ENCODE measurements around the gene ENAH. TPM values are rescaled to one million over a fixed set of nuclear protein-coding genes. Genes with fewer than 3 reads are reported as not detected.

The ENAH gene
- total RNA-seq, 4 donors from 2014 or later = 158 to 295 (median 225) TPM

DNA sequence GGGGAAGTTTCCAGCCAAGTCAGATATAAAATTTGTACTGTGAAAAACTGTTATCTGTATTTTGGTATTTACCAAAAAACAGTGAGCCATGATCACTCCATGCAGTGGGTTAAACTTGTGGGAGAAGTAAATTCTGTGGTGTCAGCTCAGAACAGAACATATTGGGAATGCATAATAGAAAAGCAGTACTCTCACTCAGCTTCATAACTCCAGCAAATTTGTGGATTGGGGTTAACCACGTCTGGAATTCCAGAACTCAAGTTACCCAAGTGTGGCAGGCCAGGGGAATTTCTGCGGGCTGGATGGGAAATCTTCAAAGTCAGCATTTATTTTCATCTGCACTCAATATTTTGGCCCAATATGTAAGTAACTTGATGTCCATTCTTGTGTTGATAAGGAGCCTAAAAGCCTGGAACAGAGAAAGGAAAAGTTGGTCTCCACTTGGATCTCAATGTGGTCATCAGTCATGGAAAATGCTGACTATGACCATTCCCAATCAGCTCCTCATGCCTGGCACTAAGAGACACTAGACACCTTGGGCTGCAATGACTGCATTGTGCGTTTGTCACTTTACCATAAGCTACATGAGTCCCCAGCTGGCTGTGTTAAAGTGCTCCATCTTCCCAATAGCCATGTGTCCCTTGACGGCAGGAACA lies 39.1 kb upstream of the ENAH start:
- H3K27ac ChIP-seq = no peak overlapping the region
- no peaks in the 10 kb centered on the region for H3K9me3 ChIP-seq
- no peak overlapping the region for H3K4me3 ChIP-seq
- H3K27me3 ChIP-seq = no peaks in the 10 kb centered on the region
- ATAC-seq = no peak
- H3K4me1 ChIP-seq = peaks cover 0 to 32% (median 0%) of the 10 kb centered on the region in 3 donors
- TF ChIP-seq, protein P1, sequence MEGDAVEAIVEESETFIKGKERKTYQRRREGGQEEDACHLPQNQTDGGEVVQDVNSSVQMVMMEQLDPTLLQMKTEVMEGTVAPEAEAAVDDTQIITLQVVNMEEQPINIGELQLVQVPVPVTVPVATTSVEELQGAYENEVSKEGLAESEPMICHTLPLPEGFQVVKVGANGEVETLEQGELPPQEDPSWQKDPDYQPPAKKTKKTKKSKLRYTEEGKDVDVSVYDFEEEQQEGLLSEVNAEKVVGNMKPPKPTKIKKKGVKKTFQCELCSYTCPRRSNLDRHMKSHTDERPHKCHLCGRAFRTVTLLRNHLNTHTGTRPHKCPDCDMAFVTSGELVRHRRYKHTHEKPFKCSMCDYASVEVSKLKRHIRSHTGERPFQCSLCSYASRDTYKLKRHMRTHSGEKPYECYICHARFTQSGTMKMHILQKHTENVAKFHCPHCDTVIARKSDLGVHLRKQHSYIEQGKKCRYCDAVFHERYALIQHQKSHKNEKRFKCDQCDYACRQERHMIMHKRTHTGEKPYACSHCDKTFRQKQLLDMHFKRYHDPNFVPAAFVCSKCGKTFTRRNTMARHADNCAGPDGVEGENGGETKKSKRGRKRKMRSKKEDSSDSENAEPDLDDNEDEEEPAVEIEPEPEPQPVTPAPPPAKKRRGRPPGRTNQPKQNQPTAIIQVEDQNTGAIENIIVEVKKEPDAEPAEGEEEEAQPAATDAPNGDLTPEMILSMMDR (IDR thresholded peaks at IDR 0.05) = no peak
- TF ChIP-seq POLR2AphosphoS5 (IDR thresholded peaks at IDR 0.05) (no peak), POLR2A (IDR thresholded peaks at IDR 0.05) (no peak), EP300 (IDR thresholded peaks at IDR 0.05) (no peak)
- WGBS, 2 donors (ENCODE audit: low coverage in 1 of 2) = 86 to 94% methylated on average over 4 of the region's 4 CpGs
- H3K36me3 ChIP-seq = no peaks in the 10 kb centered on the region

DNA sequence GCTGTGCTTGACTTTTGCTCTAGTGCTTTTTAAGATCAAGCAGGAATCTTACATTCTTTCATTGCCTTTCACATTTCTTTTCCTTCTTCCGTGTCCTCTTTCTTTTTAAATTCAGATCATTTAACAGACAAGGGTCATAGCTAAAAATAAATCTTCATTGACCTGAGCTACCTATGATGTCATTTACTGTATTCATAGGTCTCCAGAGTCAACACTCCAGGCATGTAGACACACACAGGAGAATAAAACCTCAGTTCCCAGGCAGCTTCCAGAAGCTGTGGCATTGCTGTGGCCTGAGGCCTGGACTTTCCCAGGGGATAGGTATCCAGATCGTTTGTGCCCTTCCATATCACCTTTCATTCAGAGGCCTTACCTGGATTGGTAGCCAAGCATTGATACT lies 38.5 kb upstream of the ENAH start:
- no peak overlapping the region for H3K27ac ChIP-seq
- WGBS, 2 donors (ENCODE audit: low coverage in 1 of 2) = 60 to 75% methylated on average over 1 to 2 of the region's 2 CpGs
- H3K4me3 ChIP-seq = no peak overlapping the region
- no peaks in the 10 kb centered on the region for H3K9me3 ChIP-seq
- no peak for ATAC-seq
- H3K27me3 ChIP-seq = no peaks in the 10 kb centered on the region
- H3K36me3 ChIP-seq = no peaks in the 10 kb centered on the region
- peaks cover 0 to 32% (median 0%) of the 10 kb centered on the region in 3 donors for H3K4me1 ChIP-seq
- TF ChIP-seq POLR2A (IDR thresholded peaks at IDR 0.05) (no peak), POLR2AphosphoS5 (IDR thresholded peaks at IDR 0.05) (no peak), EP300 (IDR thresholded peaks at IDR 0.05) (no peak)
- TF ChIP-seq, protein P1 (IDR thresholded peaks at IDR 0.05) = no peak

DNA sequence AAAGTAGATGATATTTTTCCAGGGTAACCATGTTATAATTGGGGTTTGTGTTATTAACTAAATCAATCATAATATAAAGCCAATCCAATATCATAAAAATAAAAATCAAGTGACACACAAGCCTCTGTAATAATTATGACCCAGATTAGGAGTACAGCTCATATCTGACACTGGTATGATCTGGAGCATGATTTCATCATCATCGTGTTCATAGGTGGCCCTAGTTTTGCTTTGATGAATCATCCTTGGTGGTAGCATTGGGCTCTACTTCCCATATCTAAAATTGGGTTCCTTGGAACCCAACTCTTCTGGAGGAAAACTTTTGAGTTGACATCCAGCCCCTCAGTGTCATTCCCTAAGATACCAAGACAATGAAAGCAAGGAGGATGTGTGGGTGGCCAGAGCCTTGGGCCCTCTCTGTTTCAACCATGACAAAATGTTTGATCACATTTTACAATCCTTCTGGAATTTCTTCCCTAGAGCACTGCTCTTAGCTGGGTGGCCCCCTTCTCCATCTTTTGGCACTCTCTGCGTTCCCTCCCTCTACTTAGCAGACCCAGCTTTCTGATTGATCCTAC lies 37.0 kb upstream of the ENAH start:
- Histone ChIP-seq H3K4me3 (no peak overlapping the region), H3K27me3 (no peaks in the 10 kb centered on the region), H3K27ac (no peak overlapping the region), H3K4me1 (peaks cover 0 to 19% (median 0%) of the 10 kb centered on the region in 3 donors), H3K9me3 (no peaks in the 10 kb centered on the region), H3K36me3 (no peaks in the 10 kb centered on the region)
- TF ChIP-seq POLR2A (IDR thresholded peaks at IDR 0.05) = no peak
- no peak for TF ChIP-seq EP300 (IDR thresholded peaks at IDR 0.05)
- TF ChIP-seq POLR2AphosphoS5 (IDR thresholded peaks at IDR 0.05) = no peak
- TF ChIP-seq, protein P1 (IDR thresholded peaks at IDR 0.05) = no peak
- ATAC-seq = no peak
- 83 to 85% methylated on average over 2 of the region's 2 CpGs for WGBS, 2 donors (ENCODE audit: low coverage in 1 of 2)

DNA sequence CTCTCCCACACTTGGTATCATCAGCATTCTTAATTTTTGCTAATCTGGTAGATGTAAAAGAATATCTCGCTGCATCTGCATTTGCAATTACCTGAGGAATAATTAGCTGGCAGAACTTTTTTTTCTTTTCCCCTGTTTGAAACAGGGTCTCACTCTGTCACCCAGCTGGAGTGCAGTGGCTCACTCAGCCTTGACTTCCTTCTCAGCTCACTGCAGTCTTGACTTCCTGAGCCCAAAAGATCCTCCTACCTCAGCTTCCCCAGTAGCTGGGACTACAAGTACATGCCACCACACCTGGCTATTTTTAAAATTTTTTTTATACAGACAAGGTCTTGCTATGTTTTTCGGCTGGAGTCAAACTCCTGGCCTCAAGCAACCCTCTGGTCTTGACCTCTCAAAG lies 35.4 kb upstream of the ENAH start:
- H3K27ac ChIP-seq = no peak overlapping the region
- TF ChIP-seq, protein P1 (IDR thresholded peaks at IDR 0.05) = no peak
- ATAC-seq = no peak
- no peaks in the 10 kb centered on the region for H3K9me3 ChIP-seq
- no peak overlapping the region for H3K4me3 ChIP-seq
- H3K27me3 ChIP-seq = no peaks in the 10 kb centered on the region
- peaks cover 0 to 8% (median 0%) of the 10 kb centered on the region in 3 donors for H3K4me1 ChIP-seq
- 89 to 90% methylated on average over 2 of the region's 2 CpGs for WGBS, 2 donors (ENCODE audit: low coverage in 1 of 2)
- no peaks in the 10 kb centered on the region for H3K36me3 ChIP-seq

All from gastroesophageal sphincter (tissue), 4 donors.